SKM-1 (cell line): Measurements from ENCODE around the gene TADA2A.
"Not testable (repeated sequence)": the region's sequence is repeated elsewhere in the genome, so short reads cannot be mapped to it uniquely, and the experiment has no call there.

Experiments used
- DNase-seq: peaks from one replicate; lab custom pipeline; 2025; ENCODE audit not compliant: unreplicated experiment; lab: John Stamatoyannopoulos, UW

The TADA2A gene

GRCh38 chr17:37490638-37491614, 84.2 kb downstream of the TADA2A start:
- DNase-seq = peak; percentile 51

- no peak for DNase-seq
Observed at GRCh38 chr17:37492167-37492566, 85.5 kb downstream of the TADA2A start.

- no peak for DNase-seq
Observed at GRCh38 chr17:37493249-37494027, 86.8 kb downstream of the TADA2A start.

- no peak for DNase-seq
Observed at GRCh38 chr17:37494401-37494831, 87.7 kb downstream of the TADA2A start.

- no peak for DNase-seq
Observed at GRCh38 chr17:37494971-37495370, 88.3 kb downstream of the TADA2A start.

GRCh38 chr17:37500378-37500777, 93.7 kb downstream of the TADA2A start:
- no peak for DNase-seq

GRCh38 chr17:37502009-37502936, 95.6 kb downstream of the TADA2A start:
- DNase-seq = no peak

- DNase-seq = no peak
Observed at GRCh38 chr17:37503148-37503547, 96.5 kb downstream of the TADA2A start.

GRCh38 chr17:37505333-37505732, 98.6 kb downstream of the TADA2A start:
- no peak for DNase-seq

- peak; percentile 13 for DNase-seq
Observed at GRCh38 chr17:37506678-37507077, 100.0 kb downstream of the TADA2A start.

- DNase-seq = no peak
Observed at GRCh38 chr17:37507111-37507510, 100.4 kb downstream of the TADA2A start.

GRCh38 chr17:37510056-37510455, 103.4 kb downstream of the TADA2A start:
- DNase-seq = no peak

GRCh38 chr17:37511642-37512041, 105.0 kb downstream of the TADA2A start:
- not testable (repeated sequence) for DNase-seq

- DNase-seq = no peak
Observed at GRCh38 chr17:37512442-37513068, 105.9 kb downstream of the TADA2A start.

GRCh38 chr17:37513711-37514110, 107.0 kb downstream of the TADA2A start:
- DNase-seq = no peak

GRCh38 chr17:37516127-37516571, 109.5 kb downstream of the TADA2A start:
- no peak for DNase-seq

GRCh38 chr17:37517881-37518280, 111.2 kb downstream of the TADA2A start:
- no peak for DNase-seq

GRCh38 chr17:37518826-37519225, 112.1 kb downstream of the TADA2A start:
- no peak for DNase-seq

GRCh38 chr17:37519251-37519985, 112.7 kb downstream of the TADA2A start:
- DNase-seq = no peak

- DNase-seq = no peak
Observed at GRCh38 chr17:37520174-37520573, 113.5 kb downstream of the TADA2A start.
